PC-9 (cell line): Measurements from ENCODE around the gene SRGAP1. TPM values are rescaled to one million over a fixed set of nuclear protein-coding genes. Genes with fewer than 3 reads are reported as not detected.

Experiments used
- BruUV-seq: library from RNA; stranded (reverse); fragments of 400-500 nt; replicated peaks from 2 replicates; lab custom pipeline; 2021; lab: Mats Ljungman, UMichigan
- CTCF ChIA-PET: fragments of 300-600 bp; sonication (Branson Sonifier 250); formaldehyde crosslinking; loops from one replicate; lab custom pipeline; 2022; ENCODE audit warnings: antibody characterized with exemption; lab: Charles Lee
- POLR2A ChIA-PET: fragments of 300-600 bp; sonication (Branson Sonifier 250); formaldehyde crosslinking; loops from one replicate; lab custom pipeline; 2022; ENCODE audit warnings: antibody characterized with exemption; ENCODE audit not compliant: unreplicated experiment; lab: Charles Lee
- DNase-seq, 2 experiments: peaks; one replicate each; pipeline versions ENCODE4 v3.0.0 to v3.0.0-alpha.2; 2015 to 2022; ENCODE audit warnings: mixed read lengths in 1 of 2
- H2AFZ ChIP-seq: fragments of 200-600 bp; sonication (generic); 2 replicates; pipeline ENCODE4 v1.8.1; 2017; ENCODE audit warnings: antibody characterized with exemption
- H3F3A ChIP-seq: fragments of 200-600 bp; sonication (generic); 2 replicates; pipeline ENCODE4 v1.8.1; 2017; ENCODE audit warnings: antibody characterized with exemption, mild to moderate bottlenecking, low read depth; ENCODE audit not compliant: insufficient read depth
- H3K27ac ChIP-seq: fragments of 200-600 bp; sonication (generic); 2 replicates; pipeline ENCODE4 v1.6.1; 2016; ENCODE audit warnings: mixed run types
- H3K27me3 ChIP-seq: fragments of 200-600 bp; sonication (generic); 2 replicates; pipeline ENCODE4 v1.6.1; 2016; ENCODE audit warnings: low read depth, mixed run types; ENCODE audit not compliant: insufficient read depth
- H3K36me3 ChIP-seq: fragments of 200-600 bp; sonication (generic); 2 replicates; pipeline ENCODE4 v1.6.1; 2016; ENCODE audit warnings: low read depth, mixed run types
- H3K4me1 ChIP-seq: fragments of 200-600 bp; sonication (generic); replicated peaks from 2 replicates; pipeline ENCODE4 v1.6.1; 2016; ENCODE audit warnings: mixed run types; ENCODE audit not compliant: insufficient read depth
- H3K4me2 ChIP-seq: fragments of 200-600 bp; sonication (generic); 2 replicates; pipeline ENCODE4 v1.6.1; 2017; ENCODE audit warnings: mixed run types
- H3K4me3 ChIP-seq: fragments of 200-600 bp; sonication (generic); 2 replicates; pipeline ENCODE4 v1.6.1; 2016; ENCODE audit warnings: mixed run types
- H3K79me2 ChIP-seq: fragments of 200-600 bp; sonication (generic); 2 replicates; pipeline ENCODE4 v1.6.1; 2017; ENCODE audit warnings: low read depth, mixed run types
- H3K9me2 ChIP-seq: fragments of 200-600 bp; sonication (generic); 2 replicates; pipeline ENCODE4 v1.8.1; 2017; ENCODE audit warnings: mild to moderate bottlenecking; ENCODE audit not compliant: insufficient read depth
- H3K9me3 ChIP-seq: fragments of 200-600 bp; sonication (generic); 2 replicates; pipeline ENCODE4 v1.8.1; 2016; ENCODE audit warnings: low read depth; ENCODE audit not compliant: insufficient read depth
- H4K20me1 ChIP-seq: fragments of 200-600 bp; sonication (generic); 2 replicates; pipeline ENCODE4 v1.8.1; 2017; ENCODE audit not compliant: insufficient read depth
- EZH2 ChIP-seq: fragments of 200-600 bp; sonication (generic); IDR thresholded peaks from 2 replicates; pipeline ENCODE4 v1.8.0; 2017; ENCODE audit warnings: antibody characterized with exemption, low read depth
- intact Hi-C: fragments of 100-400 bp; cut with micrococcal nuclease; formaldehyde crosslinking; loops from one replicate; pipeline ENCODE4 v1.10.0; 2022; ENCODE audit not compliant: unreplicated experiment
- total RNA-seq: library from RNA; stranded (reverse); gene quantifications from 2 replicates; pipeline ENCODE4 v1.2.3, GENCODE V29; 2021
- TF ChIP-seq, protein P1 (sequence below): fragments of 200-600 bp; sonication (generic); conservative IDR thresholded peaks from 2 replicates; pipeline ENCODE4 v1.6.1; 2017; ENCODE audit warnings: mixed run types, antibody characterized with exemption, mild to moderate bottlenecking, moderate library complexity

The SRGAP1 gene
- total RNA-seq, 1 experiment from 2014 or later: 24.5 TPM

DNA sequence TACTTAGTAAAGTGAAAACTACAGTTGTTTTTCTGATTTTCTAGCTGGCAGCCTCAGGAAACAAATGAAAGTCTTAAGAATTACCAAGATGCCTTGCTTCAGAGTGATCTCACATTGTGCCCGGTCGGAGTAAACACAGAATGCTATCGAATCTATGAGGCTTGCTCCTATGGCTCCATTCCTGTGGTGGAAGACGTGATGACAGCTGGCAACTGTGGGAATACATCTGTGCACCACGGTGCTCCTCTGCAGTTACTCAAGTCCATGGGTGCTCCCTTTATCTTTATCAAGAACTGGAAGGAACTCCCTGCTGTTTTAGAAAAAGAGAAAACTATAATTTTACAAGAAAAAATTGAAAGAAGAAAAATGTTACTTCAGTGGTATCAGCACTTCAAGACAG is 35.9 kb upstream of the SRGAP1 start:
- H3K4me3 ChIP-seq: no peak overlapping the region
- CTCF ChIA-PET: interaction anchor here (0.5 kb wide), 1 partner anchor 1010 kb away, joined by 3 read pairs; no protein-coding TSS in a partner anchor
- BruUV-seq: no TSS peak
- no peak overlapping the region for H2AFZ ChIP-seq
- TF ChIP-seq, protein P1, sequence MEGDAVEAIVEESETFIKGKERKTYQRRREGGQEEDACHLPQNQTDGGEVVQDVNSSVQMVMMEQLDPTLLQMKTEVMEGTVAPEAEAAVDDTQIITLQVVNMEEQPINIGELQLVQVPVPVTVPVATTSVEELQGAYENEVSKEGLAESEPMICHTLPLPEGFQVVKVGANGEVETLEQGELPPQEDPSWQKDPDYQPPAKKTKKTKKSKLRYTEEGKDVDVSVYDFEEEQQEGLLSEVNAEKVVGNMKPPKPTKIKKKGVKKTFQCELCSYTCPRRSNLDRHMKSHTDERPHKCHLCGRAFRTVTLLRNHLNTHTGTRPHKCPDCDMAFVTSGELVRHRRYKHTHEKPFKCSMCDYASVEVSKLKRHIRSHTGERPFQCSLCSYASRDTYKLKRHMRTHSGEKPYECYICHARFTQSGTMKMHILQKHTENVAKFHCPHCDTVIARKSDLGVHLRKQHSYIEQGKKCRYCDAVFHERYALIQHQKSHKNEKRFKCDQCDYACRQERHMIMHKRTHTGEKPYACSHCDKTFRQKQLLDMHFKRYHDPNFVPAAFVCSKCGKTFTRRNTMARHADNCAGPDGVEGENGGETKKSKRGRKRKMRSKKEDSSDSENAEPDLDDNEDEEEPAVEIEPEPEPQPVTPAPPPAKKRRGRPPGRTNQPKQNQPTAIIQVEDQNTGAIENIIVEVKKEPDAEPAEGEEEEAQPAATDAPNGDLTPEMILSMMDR: no peak
- TF ChIP-seq EZH2: no peak
- no peaks in the 10 kb centered on the region for H3K27me3 ChIP-seq
- no peak overlapping the region for H3K4me2 ChIP-seq
- H3K9me3 ChIP-seq: no peaks in the 10 kb centered on the region
- no peaks in the 10 kb centered on the region for H3K9me2 ChIP-seq
- no peak overlapping the region for H3K27ac ChIP-seq
- 0 out of 2 replicates have a peak, but pooled peaks cover 4% of the 10 kb centered on the region for H3K36me3 ChIP-seq
- H3F3A ChIP-seq: peaks cover 11% of the 10 kb centered on the region; the same call in 1 of the 2 replicates
- no peaks in the 10 kb centered on the region for H3K79me2 ChIP-seq
- no peaks in the 10 kb centered on the region for H4K20me1 ChIP-seq
- peaks cover 22% of the 10 kb centered on the region for H3K4me1 ChIP-seq
- intact Hi-C loops: no loop called here
- POLR2A ChIA-PET: no interaction called here
- no peak for DNase-seq

DNA sequence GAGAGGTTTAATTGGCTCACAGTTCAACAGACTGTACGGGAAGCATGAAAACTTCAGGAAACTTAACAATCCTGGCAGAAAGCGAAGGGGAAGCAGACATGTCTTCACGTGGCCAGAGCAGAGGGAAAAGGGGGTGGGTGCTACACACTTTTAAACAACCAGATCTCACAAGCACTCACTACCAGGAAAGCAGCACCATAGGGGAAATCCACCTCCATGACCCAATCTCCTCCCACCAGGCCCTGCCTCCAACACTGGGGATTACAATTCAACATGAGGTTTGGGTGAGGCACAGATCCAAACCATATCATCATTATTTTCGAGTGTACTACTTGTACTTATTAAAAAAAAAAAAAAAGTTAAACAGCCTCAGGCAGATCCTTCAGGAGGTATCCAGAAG is 34.9 kb upstream of the SRGAP1 start:
- TF ChIP-seq, protein P1: no peak
- no peak for TF ChIP-seq EZH2
- peaks cover 11% of the 10 kb centered on the region; the same call in 1 of the 2 replicates for H3F3A ChIP-seq
- ChIA-PET CTCF (no interaction called here), POLR2A (no interaction called here)
- H3K27ac ChIP-seq: no peak overlapping the region
- H3K4me1 ChIP-seq: peaks cover 21% of the 10 kb centered on the region
- intact Hi-C loops: no loop called here
- no peak overlapping the region for H2AFZ ChIP-seq
- H3K4me3 ChIP-seq: no peak overlapping the region
- H3K79me2 ChIP-seq: no peaks in the 10 kb centered on the region
- no peak for DNase-seq
- no peaks in the 10 kb centered on the region for H3K27me3 ChIP-seq
- H3K36me3 ChIP-seq: 0 out of 2 replicates have a peak, but pooled peaks cover 4% of the 10 kb centered on the region
- H3K4me2 ChIP-seq: no peak overlapping the region
- H3K9me3 ChIP-seq: no peaks in the 10 kb centered on the region
- H4K20me1 ChIP-seq: no peaks in the 10 kb centered on the region
- H3K9me2 ChIP-seq: no peaks in the 10 kb centered on the region
- no TSS peak for BruUV-seq

DNA sequence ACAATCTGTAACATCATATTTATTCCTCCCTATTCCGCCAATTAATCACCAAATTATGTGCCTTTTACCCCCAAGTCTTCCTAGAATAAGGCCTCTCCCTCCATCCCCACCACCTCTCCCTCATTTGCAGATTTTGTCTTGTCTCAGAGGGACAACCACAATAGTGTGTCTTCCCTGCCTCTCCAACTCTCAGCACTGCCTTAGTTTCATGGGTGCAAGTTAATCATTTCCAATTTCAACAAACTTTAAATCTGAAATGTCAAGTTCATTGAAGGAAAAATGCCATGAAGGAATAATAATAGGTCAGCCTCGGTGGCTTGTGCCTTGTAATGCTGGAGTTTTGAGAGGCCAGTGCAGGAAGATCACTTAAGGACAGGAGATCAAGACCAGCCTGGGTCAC is 33.2 kb upstream of the SRGAP1 start:
- Histone ChIP-seq H3K27ac (no peak overlapping the region), H3K4me1 (peaks cover 4% of the 10 kb centered on the region; the same call in 1 of the 2 replicates), H3K36me3 (0 out of 2 replicates have a peak, but pooled peaks cover 4% of the 10 kb centered on the region), H2AFZ (no peak overlapping the region), H3K9me3 (no peaks in the 10 kb centered on the region), H3K79me2 (no peaks in the 10 kb centered on the region), H3K27me3 (no peaks in the 10 kb centered on the region), H3K4me2 (no peak overlapping the region), H3F3A (peaks cover 5% of the 10 kb centered on the region; the same call in 1 of the 2 replicates), H3K9me2 (no peaks in the 10 kb centered on the region), H3K4me3 (no peak overlapping the region), H4K20me1 (no peaks in the 10 kb centered on the region)
- ChIA-PET CTCF (no interaction called here), POLR2A (no interaction called here)
- no TSS peak for BruUV-seq
- TF ChIP-seq, protein P1: no peak
- TF ChIP-seq EZH2: no peak
- DNase-seq: no peak
- intact Hi-C loops: no loop called here
